ENCODE data around the gene STPG3. TPM values are rescaled to one million over a fixed set of nuclear protein-coding genes. Genes with fewer than 3 reads are reported as not detected.

STPG3 gene
- total and polyA plus RNA-seq, 2 of the 13 experiments (the other 11 are each of a cell fraction or from before 2014, with no cell fraction given): not detected

DNA sequence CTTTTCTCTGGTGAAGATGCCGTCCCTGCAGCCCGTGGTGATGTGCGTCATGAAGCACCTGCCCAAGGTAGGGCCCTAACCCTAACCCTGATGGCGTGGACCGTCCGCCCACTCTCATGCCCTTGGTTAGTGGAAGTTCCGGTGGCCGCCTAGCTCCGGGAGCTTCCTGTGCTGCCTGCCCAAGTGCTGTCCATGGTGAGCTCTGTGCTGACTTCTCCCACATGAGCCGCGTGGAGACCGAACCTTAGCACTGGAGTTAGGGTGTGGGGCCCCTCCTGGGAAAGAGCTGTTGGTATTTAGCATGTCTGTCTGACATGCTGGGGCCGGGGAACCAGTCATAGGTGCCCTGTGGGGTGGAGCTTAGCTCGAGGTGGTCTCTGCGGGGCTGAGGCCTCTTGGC lies 5.3 kb downstream of the STPG3 start:
- peaks cover 11 to 17% of the 10 kb centered on the region in 2 experiments; a peak in 4 of 5 replicates for H3K36me3 ChIP-seq (replicated peaks in 1 of 2; ENCODE audit: control insufficient read depth in 1 of 2, insufficient read depth in 2 of 2, low read length in 2 of 2)
- no peak for ATAC-seq
- H3K9ac ChIP-seq (ENCODE audit: insufficient read depth, low read depth, low read length): peak overlapping the region; percentile 81
- no peaks in the 10 kb centered on the region; a peak in 1 of 5 replicates for H3K27me3 ChIP-seq (ENCODE audit: control insufficient read depth in 1 of 2, insufficient read depth in 2 of 2, low read length in 2 of 2)
- no peaks in the 10 kb centered on the region for H4K20me1 ChIP-seq (ENCODE audit: insufficient read depth, low read length)
- BruUV-seq (replicated peaks): no TSS peak
- POLR2A ChIA-PET: interaction anchor here (1.1 to 14.2 kb wide), 4 partner anchors 14 to 167 kb away, joined by 3 to 317 read pairs (median 28); partner anchors contain the start of genes EXD3, NOXA1, TOR4A and TUBB4B
- no peak overlapping the region for H2AFZ ChIP-seq (ENCODE audit: low read length)
- H3K4me1 ChIP-seq (ENCODE audit: insufficient read depth, low read length): peaks cover 42% of the 10 kb centered on the region
- DNase-seq (ENCODE audit: low spot score): no peak
- in situ Hi-C loops (cut with HindIII; ENCODE audit: extremely low pct_ligation_motif_present, low pct_unique_long_range_greater_than_20kb): no loop called here
- intact Hi-C loops (cut with micrococcal nuclease; ENCODE audit: unreplicated experiment): no loop called here
- 80% methylated on average over 2 of the region's 15 CpGs for WGBS (ENCODE audit: low lambda C conversion rate)
- peak overlapping the region; percentile 91 to 98 (median 91); a peak in 5 of 6 replicates for H3K4me3 ChIP-seq (replicated peaks in 1 of 3; ENCODE audit: insufficient read depth in 1 of 3, low read depth in 2 of 3, low read length in 3 of 3)
- H3K79me2 ChIP-seq (ENCODE audit: insufficient read depth, low read length): peaks cover 18% of the 10 kb centered on the region
- no peak for FAIRE-seq
- CTCF ChIA-PET (ENCODE audit: low intra/inter-chr PET ratio, low total read pairs): no interaction called here
- H3K4me2 ChIP-seq (ENCODE audit: low read depth, low read length): peak overlapping the region; percentile 91
- H3K9me3 ChIP-seq (ENCODE audit: low read length): no peaks in the 10 kb centered on the region
- no peak overlapping the region for H3K27ac ChIP-seq (ENCODE audit: extremely low read length, insufficient read depth, low read length)
- TF ChIP-seq PAX8 (CRISPR knock-in tag; IDR thresholded peaks at IDR 0.05; ENCODE audit: borderline replicate concordance) (no peak), ZZZ3 (CRISPR knock-in tag; IDR thresholded peaks at IDR 0.05; ENCODE audit: borderline replicate concordance) (no peak), ZNF598 (CRISPR knock-in tag; IDR thresholded peaks at IDR 0.05; ENCODE audit: borderline replicate concordance) (0 out of 2 replicates have a peak, but pooled peaks have one; percentile 57), NFIB (CRISPR knock-in tag; IDR thresholded peaks at IDR 0.05; ENCODE audit: borderline replicate concordance) (no peak), REPIN1 (CRISPR knock-in tag; IDR thresholded peaks at IDR 0.05; ENCODE audit: borderline replicate concordance, low read depth) (no peak), ZNF720 (CRISPR knock-in tag; IDR thresholded peaks at IDR 0.05) (no peak), DMAP1 (CRISPR knock-in tag; IDR thresholded peaks at IDR 0.05) (no peak), RFXANK (CRISPR knock-in tag; IDR thresholded peaks at IDR 0.05) (no peak), BCL6 (CRISPR knock-in tag; IDR thresholded peaks at IDR 0.05) (no peak), ZNF530 (CRISPR knock-in tag; IDR thresholded peaks at IDR 0.05; ENCODE audit: low read depth) (no peak), RBFOX2 (IDR thresholded peaks at IDR 0.05; ENCODE audit: low read depth, low read length) (no peak), GPN1 (CRISPR knock-in tag; IDR thresholded peaks at IDR 0.05; ENCODE audit: borderline replicate concordance) (no peak), SMAD1 (CRISPR knock-in tag; IDR thresholded peaks at IDR 0.05; ENCODE audit: borderline replicate concordance, low read depth) (no peak), ETV5 (CRISPR knock-in tag; IDR thresholded peaks at IDR 0.05; ENCODE audit: borderline replicate concordance) (no peak), ZSCAN29 (CRISPR knock-in tag; conservative IDR thresholded peaks at IDR 0.05) (no peak)
- TF ChIP-seq, protein P1, sequence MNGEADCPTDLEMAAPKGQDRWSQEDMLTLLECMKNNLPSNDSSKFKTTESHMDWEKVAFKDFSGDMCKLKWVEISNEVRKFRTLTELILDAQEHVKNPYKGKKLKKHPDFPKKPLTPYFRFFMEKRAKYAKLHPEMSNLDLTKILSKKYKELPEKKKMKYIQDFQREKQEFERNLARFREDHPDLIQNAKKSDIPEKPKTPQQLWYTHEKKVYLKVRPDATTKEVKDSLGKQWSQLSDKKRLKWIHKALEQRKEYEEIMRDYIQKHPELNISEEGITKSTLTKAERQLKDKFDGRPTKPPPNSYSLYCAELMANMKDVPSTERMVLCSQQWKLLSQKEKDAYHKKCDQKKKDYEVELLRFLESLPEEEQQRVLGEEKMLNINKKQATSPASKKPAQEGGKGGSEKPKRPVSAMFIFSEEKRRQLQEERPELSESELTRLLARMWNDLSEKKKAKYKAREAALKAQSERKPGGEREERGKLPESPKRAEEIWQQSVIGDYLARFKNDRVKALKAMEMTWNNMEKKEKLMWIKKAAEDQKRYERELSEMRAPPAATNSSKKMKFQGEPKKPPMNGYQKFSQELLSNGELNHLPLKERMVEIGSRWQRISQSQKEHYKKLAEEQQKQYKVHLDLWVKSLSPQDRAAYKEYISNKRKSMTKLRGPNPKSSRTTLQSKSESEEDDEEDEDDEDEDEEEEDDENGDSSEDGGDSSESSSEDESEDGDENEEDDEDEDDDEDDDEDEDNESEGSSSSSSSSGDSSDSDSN (CRISPR knock-in tag; IDR thresholded peaks at IDR 0.05): no peak
- TF ChIP-seq, protein P2, sequence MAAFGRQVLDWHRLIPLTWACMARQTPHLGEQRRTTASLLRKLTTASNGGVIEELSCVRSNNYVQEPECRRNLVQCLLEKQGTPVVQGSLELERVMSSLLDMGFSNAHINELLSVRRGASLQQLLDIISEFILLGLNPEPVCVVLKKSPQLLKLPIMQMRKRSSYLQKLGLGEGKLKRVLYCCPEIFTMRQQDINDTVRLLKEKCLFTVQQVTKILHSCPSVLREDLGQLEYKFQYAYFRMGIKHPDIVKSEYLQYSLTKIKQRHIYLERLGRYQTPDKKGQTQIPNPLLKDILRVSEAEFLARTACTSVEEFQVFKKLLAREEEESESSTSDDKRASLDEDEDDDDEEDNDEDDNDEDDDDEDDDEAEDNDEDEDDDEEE (CRISPR knock-in tag; IDR thresholded peaks at IDR 0.05): no peak
- TF ChIP-seq, protein P3, sequence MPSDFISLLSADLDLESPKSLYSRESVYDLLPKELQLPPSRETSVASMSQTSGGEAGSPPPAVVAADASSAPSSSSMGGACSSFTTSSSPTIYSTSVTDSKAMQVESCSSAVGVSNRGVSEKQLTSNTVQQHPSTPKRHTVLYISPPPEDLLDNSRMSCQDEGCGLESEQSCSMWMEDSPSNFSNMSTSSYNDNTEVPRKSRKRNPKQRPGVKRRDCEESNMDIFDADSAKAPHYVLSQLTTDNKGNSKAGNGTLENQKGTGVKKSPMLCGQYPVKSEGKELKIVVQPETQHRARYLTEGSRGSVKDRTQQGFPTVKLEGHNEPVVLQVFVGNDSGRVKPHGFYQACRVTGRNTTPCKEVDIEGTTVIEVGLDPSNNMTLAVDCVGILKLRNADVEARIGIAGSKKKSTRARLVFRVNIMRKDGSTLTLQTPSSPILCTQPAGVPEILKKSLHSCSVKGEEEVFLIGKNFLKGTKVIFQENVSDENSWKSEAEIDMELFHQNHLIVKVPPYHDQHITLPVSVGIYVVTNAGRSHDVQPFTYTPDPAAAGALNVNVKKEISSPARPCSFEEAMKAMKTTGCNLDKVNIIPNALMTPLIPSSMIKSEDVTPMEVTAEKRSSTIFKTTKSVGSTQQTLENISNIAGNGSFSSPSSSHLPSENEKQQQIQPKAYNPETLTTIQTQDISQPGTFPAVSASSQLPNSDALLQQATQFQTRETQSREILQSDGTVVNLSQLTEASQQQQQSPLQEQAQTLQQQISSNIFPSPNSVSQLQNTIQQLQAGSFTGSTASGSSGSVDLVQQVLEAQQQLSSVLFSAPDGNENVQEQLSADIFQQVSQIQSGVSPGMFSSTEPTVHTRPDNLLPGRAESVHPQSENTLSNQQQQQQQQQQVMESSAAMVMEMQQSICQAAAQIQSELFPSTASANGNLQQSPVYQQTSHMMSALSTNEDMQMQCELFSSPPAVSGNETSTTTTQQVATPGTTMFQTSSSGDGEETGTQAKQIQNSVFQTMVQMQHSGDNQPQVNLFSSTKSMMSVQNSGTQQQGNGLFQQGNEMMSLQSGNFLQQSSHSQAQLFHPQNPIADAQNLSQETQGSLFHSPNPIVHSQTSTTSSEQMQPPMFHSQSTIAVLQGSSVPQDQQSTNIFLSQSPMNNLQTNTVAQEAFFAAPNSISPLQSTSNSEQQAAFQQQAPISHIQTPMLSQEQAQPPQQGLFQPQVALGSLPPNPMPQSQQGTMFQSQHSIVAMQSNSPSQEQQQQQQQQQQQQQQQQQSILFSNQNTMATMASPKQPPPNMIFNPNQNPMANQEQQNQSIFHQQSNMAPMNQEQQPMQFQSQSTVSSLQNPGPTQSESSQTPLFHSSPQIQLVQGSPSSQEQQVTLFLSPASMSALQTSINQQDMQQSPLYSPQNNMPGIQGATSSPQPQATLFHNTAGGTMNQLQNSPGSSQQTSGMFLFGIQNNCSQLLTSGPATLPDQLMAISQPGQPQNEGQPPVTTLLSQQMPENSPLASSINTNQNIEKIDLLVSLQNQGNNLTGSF (CRISPR knock-in tag; IDR thresholded peaks at IDR 0.05): no peak

Measured in HepG2 (cell line).